GM12892 (cell line): ENCODE data around the gene ZNF436.

Experiments
- POLR2A ChIP-seq: IDR thresholded peaks from 2 replicates; pipeline ENCODE4 v1.6.1; 2011; ENCODE audit warnings: low read depth, low read length, control low read depth
- POLR2AphosphoS5 ChIP-seq: IDR thresholded peaks from 2 replicates; pipeline ENCODE4 v1.6.1; 2011; ENCODE audit warnings: low read depth, low read length, control low read depth

- TF ChIP-seq POLR2A (no peak), POLR2AphosphoS5 (no peak)
These were observed 30.0 kb downstream of the ZNF436 start for GRCh38 chr1:23339632-23340031.
